ENCODE measurements around the gene TOMM6. TPM values are rescaled to one million over a fixed set of nuclear protein-coding genes. Genes with fewer than 3 reads are reported as not detected.

The TOMM6 gene
- total RNA-seq, 1 donor from 2014 or later: 167 TPM

DNA sequence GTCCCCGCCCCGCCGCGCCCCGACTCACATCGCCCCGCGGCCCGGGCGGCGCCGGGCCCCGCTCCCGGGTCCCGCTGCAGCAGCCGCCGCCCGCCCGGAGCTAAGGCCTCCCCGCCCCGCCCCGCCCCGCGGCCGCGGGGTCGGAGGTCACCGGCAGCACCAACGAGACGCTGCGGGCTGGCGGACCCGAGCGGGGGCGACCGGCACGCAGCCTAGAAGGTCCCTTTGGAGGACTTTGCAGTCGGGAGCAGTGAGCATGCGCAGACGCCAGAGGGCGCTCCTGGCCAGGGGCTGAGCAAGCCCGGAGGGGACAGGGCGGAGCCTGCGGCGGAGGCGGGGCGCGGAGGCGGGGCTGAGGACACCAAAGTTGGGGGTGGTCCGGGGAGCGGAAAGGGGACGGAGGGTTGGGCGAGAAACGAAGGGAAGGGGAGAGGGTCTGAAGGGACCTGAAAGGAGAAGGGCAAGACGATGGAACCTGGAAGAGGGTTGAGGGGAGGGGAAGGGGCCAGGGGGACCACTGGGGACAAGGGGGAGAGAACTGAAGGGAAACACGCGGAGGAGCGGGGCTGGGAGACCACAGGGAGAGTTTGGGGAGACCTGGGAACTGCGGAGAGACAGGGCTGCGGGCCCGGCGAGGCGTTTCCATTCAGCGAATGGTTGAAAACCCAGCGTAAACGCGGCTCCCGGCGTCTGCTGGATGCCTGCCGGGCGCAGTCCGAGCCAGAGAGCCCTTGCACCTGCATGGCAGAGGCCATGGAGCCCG lies 7.5 kb upstream of the TOMM6 start, which contains the start of gene FRS3:
TSS of gene FRS3 (minus strand) at position 113 of the 763 bp plus-strand sequence. CDS start 2,913 bp downstream, outside the sequence.
- Mint-ChIP-seq H3K36me3 (ENCODE audit: low read depth, unreplicated experiment) (peaks cover 21% of the 10 kb centered on the region), H3K27ac (ENCODE audit: unreplicated experiment) (peak within 1 kb of the TSS; percentile 86), H3K9me3 (ENCODE audit: unreplicated experiment) (no peaks in the 10 kb centered on the region), H3K27me3 (ENCODE audit: unreplicated experiment) (peaks cover 5% of the 10 kb centered on the region), H3K4me3 (ENCODE audit: unreplicated experiment) (peak within 1 kb of the TSS; percentile 97), H3K4me1 (ENCODE audit: unreplicated experiment) (peaks cover 39% of the 10 kb centered on the region)
- peak; percentile 100 for DNase-seq (ENCODE audit: low spot score)
- TF ChIP-seq, protein P1, sequence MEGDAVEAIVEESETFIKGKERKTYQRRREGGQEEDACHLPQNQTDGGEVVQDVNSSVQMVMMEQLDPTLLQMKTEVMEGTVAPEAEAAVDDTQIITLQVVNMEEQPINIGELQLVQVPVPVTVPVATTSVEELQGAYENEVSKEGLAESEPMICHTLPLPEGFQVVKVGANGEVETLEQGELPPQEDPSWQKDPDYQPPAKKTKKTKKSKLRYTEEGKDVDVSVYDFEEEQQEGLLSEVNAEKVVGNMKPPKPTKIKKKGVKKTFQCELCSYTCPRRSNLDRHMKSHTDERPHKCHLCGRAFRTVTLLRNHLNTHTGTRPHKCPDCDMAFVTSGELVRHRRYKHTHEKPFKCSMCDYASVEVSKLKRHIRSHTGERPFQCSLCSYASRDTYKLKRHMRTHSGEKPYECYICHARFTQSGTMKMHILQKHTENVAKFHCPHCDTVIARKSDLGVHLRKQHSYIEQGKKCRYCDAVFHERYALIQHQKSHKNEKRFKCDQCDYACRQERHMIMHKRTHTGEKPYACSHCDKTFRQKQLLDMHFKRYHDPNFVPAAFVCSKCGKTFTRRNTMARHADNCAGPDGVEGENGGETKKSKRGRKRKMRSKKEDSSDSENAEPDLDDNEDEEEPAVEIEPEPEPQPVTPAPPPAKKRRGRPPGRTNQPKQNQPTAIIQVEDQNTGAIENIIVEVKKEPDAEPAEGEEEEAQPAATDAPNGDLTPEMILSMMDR (IDR thresholded peaks at IDR 0.05; ENCODE audit: unreplicated experiment): peak; percentile 91

DNA sequence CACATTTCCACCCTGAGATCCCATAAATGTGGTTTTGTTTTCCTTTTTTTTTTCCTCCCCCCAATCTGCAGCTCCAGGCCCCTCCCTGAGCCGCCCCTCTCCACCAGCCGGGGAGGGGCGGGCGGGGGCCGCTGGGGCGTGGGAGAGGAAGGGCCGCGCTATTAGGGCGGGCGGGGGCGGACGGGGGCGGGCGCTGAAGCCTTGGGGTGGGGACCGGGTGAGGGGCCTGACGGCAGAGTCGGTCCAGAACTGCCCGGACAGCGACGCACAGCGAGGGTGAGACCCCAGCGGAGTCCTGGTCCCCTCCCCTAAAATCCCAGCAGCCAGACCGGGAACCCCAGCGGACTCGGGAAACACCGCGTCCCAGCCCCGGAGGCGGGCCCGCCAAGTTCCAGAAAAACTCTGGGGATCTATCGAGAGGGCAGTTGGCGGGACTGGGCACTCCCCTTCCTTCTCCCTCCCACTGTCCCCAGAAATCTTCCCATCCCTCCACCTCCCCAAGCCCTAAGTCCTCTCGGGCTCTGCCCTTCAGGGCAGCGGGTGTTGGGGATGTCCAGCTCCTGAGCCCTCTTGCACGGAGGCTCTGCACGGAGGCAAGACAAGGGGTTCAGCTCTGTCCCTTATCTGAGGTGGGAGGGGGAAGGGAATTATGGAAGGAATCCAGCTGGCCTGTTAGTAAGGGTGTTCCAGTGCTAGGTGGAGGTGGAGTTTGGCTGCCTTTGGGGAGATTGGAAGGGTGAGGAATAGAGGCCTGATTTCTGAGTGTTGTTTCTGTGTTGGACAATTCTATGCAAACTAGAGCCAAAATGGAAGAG lies 6.7 kb upstream of the TOMM6 start, which contains the start of gene PRICKLE4:
TSS of gene PRICKLE4 (plus strand) at position 232 of the 815 bp plus-strand sequence. CDS start 2,692 bp downstream, outside the sequence.
- Mint-ChIP-seq H3K4me3 (ENCODE audit: unreplicated experiment) (peak within 1 kb of the TSS; percentile 97), H3K9me3 (ENCODE audit: unreplicated experiment) (no peaks in the 10 kb centered on the region), H3K36me3 (ENCODE audit: low read depth, unreplicated experiment) (peaks cover 23% of the 10 kb centered on the region), H3K4me1 (ENCODE audit: unreplicated experiment) (peaks cover 46% of the 10 kb centered on the region), H3K27ac (ENCODE audit: unreplicated experiment) (peak within 1 kb of the TSS; percentile 92), H3K27me3 (ENCODE audit: unreplicated experiment) (peaks cover 5% of the 10 kb centered on the region)
- TF ChIP-seq, protein P1 (IDR thresholded peaks at IDR 0.05; ENCODE audit: unreplicated experiment): no peak
- DNase-seq (ENCODE audit: low spot score): peak; percentile 62

DNA sequence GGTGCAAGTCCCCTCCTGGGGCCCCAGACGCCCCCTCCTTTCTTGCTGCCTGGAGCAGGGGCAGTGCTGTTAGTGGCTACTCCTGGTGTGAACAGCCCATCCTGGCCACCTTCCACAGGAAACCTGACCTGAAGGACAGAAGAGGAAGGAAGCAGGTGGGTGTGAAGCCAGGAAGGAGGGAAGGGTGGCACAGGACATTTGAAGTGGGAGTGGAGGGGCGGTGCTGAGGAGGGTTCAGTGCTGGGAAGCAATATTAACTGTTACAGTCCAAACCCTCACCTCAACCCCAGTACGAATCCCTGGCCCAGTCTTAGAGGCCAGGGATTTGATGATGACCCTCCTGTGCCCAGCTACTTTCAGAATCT lies 6.1 kb upstream of the TOMM6 start:
- peaks cover 26% of the 10 kb centered on the region for H3K36me3 Mint-ChIP-seq (ENCODE audit: low read depth, unreplicated experiment)
- H3K27me3 Mint-ChIP-seq (ENCODE audit: unreplicated experiment): peaks cover 5% of the 10 kb centered on the region
- DNase-seq (ENCODE audit: low spot score): no peak
- peak overlapping the region; percentile 92 for H3K27ac Mint-ChIP-seq (ENCODE audit: unreplicated experiment)
- TF ChIP-seq, protein P1 (IDR thresholded peaks at IDR 0.05; ENCODE audit: unreplicated experiment): no peak
- H3K4me1 Mint-ChIP-seq (ENCODE audit: unreplicated experiment): peaks cover 50% of the 10 kb centered on the region
- H3K4me3 Mint-ChIP-seq (ENCODE audit: unreplicated experiment): peak overlapping the region; percentile 97
- no peaks in the 10 kb centered on the region for H3K9me3 Mint-ChIP-seq (ENCODE audit: unreplicated experiment)

DNA sequence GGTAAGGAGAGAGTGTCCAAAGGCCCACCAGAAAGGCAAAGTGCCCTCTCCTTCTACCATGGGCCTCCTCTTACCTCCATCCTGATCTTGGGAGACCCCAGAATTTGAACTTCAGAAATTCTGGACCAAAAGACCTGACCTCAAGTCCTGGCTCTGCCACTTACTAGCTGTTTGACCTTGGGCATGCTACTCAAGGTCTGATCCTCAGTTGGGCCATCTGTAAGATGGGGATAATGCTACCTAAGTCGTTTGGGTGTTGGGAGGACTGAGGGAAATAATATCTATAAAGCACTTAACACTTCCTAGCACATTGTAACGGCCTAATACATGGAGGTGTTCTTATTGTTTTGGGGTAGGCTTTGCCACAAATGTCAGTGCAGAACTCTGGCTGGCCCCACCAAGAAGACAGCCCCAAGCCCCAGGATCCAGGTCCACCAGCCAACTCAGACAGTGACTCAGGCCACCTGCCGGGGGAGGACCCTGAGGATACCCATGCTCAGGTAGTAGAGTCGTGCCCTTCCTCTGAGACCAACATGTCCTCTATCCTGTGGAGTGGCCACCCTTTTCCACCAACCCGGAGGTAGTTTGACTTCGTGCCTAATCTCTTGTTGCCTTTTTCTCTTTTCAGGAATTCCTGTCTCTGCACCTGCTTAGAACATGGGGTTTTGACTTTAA lies 4.3 kb upstream of the TOMM6 start:
- Mint-ChIP-seq H3K36me3 (ENCODE audit: low read depth, unreplicated experiment) (peaks cover 23% of the 10 kb centered on the region), H3K27me3 (ENCODE audit: unreplicated experiment) (peaks cover 7% of the 10 kb centered on the region), H3K9me3 (ENCODE audit: unreplicated experiment) (no peaks in the 10 kb centered on the region), H3K4me3 (ENCODE audit: unreplicated experiment) (peak overlapping the region; percentile 51), H3K27ac (ENCODE audit: unreplicated experiment) (no peak overlapping the region), H3K4me1 (ENCODE audit: unreplicated experiment) (peaks cover 55% of the 10 kb centered on the region)
- DNase-seq (ENCODE audit: low spot score): no peak
- TF ChIP-seq, protein P1 (IDR thresholded peaks at IDR 0.05; ENCODE audit: unreplicated experiment): no peak
